Right kidney (tissue), 1 donor: Measurements from ENCODE around the gene ST7.
"Not testable (repeated sequence)": the region's sequence is repeated elsewhere in the genome, so short reads cannot be mapped to it uniquely, and the experiment has no call there.

ENCODE experiments used
- DNase-seq: peaks from one replicate; pipeline ENCODE4 v3.0.0-alpha.2; 2016

The ST7 gene

GRCh38 chr7:117095055-117095454 lies 141.8 kb downstream of the ST7 start:
- no peak for DNase-seq

- DNase-seq, result no peak
Measured at GRCh38 chr7:117096330-117096729, 143.0 kb downstream of the ST7 start.

GRCh38 chr7:117096942-117097341 lies 143.6 kb downstream of the ST7 start:
- no peak for DNase-seq

DNA sequence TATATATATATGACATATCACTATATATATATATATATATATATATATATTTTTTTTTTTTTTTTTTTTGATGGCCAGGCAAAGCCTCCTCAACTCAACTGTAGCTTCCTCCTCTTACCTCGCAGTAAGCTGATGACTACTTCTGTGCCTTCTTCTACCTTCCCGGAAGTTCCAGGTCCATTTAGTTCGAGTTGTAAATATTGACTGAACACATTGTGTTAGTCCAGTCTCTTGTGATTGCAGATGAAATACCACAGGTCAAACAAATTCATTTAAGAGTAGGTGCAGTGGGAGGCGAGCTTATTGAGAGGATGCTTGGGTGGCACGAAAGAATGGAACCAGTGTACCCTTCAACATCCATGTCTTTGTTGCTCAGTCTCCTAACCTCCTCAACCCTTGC lies 144.6 kb downstream of the ST7 start:
- DNase-seq, result no peak

DNA sequence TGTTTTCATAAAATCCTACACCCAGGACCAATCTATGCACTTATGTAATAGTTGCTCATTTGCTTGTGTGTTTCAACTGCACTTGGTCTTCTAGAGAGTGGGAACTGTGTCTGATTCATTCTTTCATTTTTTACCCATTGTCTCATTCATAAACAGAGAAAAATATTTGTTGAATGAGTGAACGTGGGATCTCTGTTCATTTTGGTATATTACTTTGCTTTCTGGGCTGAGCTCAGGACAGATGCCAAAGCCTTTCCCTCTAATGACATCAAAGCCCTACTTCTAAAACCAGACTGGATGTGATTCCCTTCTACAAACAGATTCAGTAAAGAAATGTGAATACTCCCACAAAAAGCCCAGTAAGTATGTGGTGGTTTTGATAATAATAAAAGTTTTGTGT lies 145.2 kb downstream of the ST7 start:
- no peak for DNase-seq

GRCh38 chr7:117101026-117101425 lies 147.7 kb downstream of the ST7 start:
- DNase-seq, result no peak

DNA sequence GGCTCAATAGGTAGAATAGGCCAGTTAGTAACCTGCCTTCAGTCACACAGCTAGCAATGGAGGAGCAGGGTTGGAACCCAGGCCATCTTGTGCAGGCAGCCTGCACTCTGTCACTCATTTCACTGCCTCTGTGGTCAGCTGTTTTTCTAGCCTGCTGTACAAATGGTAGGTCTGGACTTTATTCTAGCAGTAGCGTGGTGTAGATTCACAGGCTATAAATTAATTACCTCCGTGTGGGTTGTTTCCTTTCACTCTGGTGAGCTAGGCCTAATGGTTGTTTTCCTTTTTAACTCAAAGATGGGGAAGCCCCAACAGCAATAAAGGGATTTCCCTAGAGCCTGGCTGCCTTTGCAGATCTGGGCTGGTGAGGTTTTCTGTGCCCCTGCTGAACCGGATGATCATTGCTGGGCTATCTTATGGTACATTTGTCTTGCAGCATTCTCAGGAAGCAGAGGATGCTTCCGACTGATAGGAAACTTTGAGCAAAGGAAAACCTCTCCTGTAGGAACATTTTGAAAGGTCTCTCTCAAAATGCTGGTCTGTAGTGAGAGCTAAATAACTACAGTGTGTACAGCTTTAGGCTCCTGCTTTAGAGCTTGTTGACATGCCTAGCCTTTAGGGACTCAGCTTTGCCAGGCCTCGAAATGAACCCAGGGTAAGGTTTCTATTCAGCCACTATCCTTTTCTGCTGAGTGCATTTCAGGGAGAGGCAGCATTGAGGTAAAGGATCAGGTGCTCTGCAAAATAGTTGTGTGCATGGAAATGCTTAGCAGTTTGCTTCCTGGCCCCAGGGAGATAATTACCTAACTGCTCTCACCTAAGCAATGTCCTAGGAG lies 157.4 kb downstream of the ST7 start:
- peak; percentile 21 for DNase-seq

- DNase-seq, result no peak
Measured at GRCh38 chr7:117111535-117111934, 158.2 kb downstream of the ST7 start.

- DNase-seq, result no peak
Measured at GRCh38 chr7:117112640-117113039, 159.3 kb downstream of the ST7 start.

DNA sequence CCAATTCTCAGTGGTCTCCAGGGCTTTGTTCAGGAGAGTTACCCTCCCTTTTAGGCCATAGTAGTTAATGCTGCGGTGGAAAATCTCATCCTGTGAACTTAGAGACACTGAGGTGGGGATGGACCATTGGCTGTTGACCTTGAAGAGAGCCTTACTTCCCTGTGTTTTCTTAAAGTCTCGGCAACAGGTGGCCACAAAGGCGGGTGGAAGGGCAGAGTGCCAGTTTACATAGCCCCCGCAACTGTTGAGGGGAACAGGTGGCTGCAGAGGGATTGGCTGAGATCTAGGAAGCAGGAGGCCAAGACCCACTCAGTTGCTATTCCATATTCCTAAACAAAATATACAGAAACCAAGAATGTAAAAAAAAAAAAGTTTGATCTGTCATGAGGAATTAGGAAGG lies 160.6 kb downstream of the ST7 start:
- DNase-seq, result no peak

GRCh38 chr7:117114272-117114671 lies 161.0 kb downstream of the ST7 start:
- no peak for DNase-seq

DNA sequence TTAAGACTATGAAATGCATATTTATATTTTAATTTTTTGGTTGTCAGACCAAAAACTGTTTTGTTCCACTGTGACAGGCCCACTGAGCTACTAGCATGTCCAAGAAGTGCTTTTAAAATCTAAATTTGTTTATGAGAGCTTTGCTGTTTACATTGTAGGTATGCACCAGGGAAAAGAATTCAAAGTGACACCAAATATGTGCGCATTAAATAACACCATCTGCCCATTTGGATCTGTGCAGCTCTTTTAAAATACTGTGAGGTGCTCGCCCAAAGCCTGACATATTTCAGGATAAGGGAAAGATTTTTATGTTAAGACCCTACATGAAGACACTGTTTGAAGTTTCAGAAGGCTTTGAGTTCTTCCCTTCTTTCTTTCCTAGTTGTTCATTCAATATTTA lies 162.9 kb downstream of the ST7 start:
- DNase-seq, result no peak

DNA sequence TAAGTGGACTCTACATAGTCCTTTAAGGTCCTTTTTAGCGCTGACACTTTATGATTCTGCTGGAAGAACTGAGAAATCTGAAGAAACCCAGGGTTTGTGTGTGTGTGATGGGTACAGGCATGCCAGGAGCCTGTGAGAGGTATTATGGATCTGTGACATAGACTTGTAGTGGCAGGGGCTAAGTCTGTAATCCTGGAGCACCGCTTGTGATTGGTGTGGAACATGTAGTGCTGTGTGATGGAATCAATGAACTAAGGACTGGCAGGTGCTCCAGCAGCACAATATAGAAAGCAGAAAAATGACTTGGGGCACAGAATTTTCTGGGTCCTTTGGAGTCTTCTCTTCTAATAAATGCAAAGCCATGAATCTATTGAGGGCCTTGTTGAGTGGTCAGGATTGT lies 163.9 kb downstream of the ST7 start:
- DNase-seq, result no peak

GRCh38 chr7:117118579-117119180 lies 165.4 kb downstream of the ST7 start:
- DNase-seq, result no peak

- no peak for DNase-seq
Measured at GRCh38 chr7:117119192-117119924, 166.1 kb downstream of the ST7 start.

GRCh38 chr7:117120321-117120720 lies 167.0 kb downstream of the ST7 start:
- DNase-seq, result not testable (repeated sequence)

DNA sequence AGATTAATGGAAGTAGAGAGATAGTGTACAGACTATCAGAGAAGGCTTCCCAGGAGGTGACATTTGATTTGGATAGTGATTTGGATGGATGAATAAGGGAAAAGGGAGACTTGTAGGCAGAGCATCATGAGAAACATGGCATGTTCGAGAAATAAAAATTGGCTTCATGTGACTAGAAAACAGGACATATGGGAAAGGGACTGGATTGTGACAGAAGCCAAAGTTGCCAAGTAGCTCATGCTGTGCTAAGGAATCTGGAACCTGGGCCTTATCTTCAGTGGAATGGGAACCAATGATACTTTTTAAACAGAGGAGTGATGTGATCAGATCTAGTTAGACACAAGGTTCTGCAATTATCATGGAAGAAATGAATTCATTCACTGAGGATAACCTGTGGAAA lies 168.7 kb downstream of the ST7 start:
- not testable (repeated sequence) for DNase-seq

GRCh38 chr7:117122536-117122935 lies 169.2 kb downstream of the ST7 start:
- no peak for DNase-seq

GRCh38 chr7:117123311-117123926 lies 170.1 kb downstream of the ST7 start:
- no peak for DNase-seq

GRCh38 chr7:117124591-117125220 lies 171.4 kb downstream of the ST7 start:
- DNase-seq, result no peak

DNA sequence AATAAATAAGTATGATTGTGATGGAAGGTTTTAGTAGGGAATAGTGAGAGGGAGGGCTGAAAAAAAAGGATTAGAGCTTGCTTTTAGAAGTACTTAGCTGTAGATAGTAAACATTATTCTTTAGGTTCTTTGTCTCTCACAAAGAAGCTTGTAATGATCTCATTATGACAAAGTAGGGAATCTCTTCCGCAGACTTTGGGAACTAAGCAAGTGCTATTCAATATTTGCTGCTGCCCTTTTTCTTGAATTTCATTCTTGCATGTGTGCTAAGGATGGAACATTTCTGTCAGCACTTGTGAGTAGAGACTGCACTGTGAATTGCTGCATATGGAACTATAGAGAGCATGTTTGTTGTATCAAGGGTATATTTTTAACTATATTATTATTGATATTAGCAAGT lies 173.4 kb downstream of the ST7 start:
- no peak for DNase-seq

- no peak for DNase-seq
Measured at GRCh38 chr7:117127585-117128168, 174.4 kb downstream of the ST7 start.
